NT2/D1 (cell line): ENCODE results near the gene CD83.

Source experiments
- YY1 ChIP-seq: IDR thresholded peaks from 2 replicates; pipeline ENCODE4 v1.6.1; 2011; ENCODE audit not compliant: insufficient read length, insufficient read depth
- ZNF274 ChIP-seq: IDR thresholded peaks from 2 replicates; pipeline ENCODE4 v1.6.1; 2011; ENCODE audit warnings: mild to moderate bottlenecking, low read depth, low read length

DNA sequence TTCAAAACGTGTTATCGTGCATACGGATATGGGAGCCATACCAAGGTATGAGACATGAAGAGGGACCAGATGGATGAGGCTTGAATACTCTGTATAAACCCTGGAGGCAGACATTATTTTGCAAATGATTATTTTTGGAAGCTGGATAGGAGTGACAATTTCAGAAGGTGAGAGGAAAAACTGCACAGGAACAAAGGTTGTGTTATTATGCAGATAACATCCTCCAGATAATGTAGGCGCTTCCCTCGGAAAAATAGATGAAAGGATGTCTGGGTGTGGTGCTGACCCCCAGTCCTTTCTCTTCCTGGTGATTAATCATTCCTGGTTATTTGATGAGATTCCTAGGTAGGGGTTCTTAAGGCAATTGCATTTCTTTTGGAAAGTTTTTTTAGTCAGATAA lies 36.4 kb upstream of the CD83 start:
- no peak for TF ChIP-seq YY1
- TF ChIP-seq ZNF274, result no peak
